ENCODE results near the gene CRACR2A. TPM values are rescaled to one million over a fixed set of nuclear protein-coding genes. Genes with fewer than 3 reads are reported as not detected.

The CRACR2A gene
- total RNA-seq, 1 experiment from 2014 or later: not detected

DNA sequence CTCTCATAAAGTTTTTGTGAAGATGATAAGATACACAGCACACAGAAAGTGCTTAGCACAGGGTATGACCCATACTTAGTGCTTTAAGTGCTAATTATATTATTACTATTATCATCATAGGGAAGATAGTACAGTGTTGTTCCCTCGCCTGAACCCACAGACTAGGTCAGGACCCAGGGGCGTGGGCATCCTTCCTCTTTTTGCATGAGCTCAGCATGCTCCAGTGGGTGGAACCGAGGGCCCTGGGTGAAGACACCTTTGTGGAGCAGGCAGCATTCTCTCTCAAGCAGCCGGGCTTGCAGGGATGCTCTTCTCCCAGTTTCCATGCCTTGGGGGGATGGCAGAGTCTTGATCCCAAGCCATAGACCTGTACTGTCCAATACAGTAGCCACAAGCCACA lies 34.8 kb downstream of the CRACR2A start:
- no peak overlapping the region for H3K4me3 Mint-ChIP-seq (ENCODE audit: unreplicated experiment)
- H3K36me3 Mint-ChIP-seq (ENCODE audit: insufficient read depth, unreplicated experiment): no peaks in the 10 kb centered on the region
- POLR2A ChIA-PET: no interaction called here
- DNase-seq (ENCODE audit: unreplicated experiment): no peak
- no peak overlapping the region for H3K27ac Mint-ChIP-seq (ENCODE audit: low read depth, unreplicated experiment)
- H3K4me1 Mint-ChIP-seq (ENCODE audit: insufficient read depth, unreplicated experiment): no peaks in the 10 kb centered on the region
- CTCF ChIA-PET: no interaction called here
- TF ChIP-seq, protein P1, sequence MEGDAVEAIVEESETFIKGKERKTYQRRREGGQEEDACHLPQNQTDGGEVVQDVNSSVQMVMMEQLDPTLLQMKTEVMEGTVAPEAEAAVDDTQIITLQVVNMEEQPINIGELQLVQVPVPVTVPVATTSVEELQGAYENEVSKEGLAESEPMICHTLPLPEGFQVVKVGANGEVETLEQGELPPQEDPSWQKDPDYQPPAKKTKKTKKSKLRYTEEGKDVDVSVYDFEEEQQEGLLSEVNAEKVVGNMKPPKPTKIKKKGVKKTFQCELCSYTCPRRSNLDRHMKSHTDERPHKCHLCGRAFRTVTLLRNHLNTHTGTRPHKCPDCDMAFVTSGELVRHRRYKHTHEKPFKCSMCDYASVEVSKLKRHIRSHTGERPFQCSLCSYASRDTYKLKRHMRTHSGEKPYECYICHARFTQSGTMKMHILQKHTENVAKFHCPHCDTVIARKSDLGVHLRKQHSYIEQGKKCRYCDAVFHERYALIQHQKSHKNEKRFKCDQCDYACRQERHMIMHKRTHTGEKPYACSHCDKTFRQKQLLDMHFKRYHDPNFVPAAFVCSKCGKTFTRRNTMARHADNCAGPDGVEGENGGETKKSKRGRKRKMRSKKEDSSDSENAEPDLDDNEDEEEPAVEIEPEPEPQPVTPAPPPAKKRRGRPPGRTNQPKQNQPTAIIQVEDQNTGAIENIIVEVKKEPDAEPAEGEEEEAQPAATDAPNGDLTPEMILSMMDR (IDR thresholded peaks at IDR 0.05; ENCODE audit: unreplicated experiment): no peak
- H3K27me3 Mint-ChIP-seq (ENCODE audit: insufficient read depth, unreplicated experiment): peaks cover 47% of the 10 kb centered on the region
- no TSS peak for BruUV-seq (replicated peaks)
- no peaks in the 10 kb centered on the region for H3K9me3 Mint-ChIP-seq (ENCODE audit: unreplicated experiment)
- intact Hi-C loops (cut with micrococcal nuclease): no loop called here

DNA sequence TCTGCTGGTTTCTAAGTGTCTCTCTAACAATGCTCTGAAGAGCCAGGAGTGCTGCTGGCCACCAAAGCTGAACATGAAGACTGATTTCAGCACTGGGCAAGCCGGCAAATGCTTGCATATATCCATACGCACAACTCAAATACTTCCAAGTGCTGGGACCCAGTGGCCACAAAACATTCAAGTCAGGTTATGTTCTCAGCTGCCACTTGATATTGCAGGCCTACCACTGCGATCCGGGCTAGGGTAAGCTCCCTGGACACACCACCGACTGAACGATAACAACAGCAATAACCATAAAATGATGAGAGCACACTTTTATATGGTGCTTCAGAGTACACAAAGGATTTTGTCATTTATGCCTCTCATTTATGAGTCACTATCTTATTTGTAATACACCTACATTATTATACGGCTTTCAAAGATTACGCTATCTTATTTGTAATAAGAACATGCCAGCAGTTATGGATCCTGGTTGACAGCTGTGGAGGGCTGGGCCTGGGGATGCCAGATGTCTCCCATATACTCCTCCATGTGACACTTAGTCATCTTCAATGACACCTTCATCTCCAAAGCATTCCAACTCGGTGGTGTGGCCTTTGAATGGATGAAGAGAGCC lies 35.5 kb downstream of the CRACR2A start:
- H3K36me3 Mint-ChIP-seq (ENCODE audit: insufficient read depth, unreplicated experiment): no peaks in the 10 kb centered on the region
- DNase-seq (ENCODE audit: unreplicated experiment): no peak
- TF ChIP-seq, protein P1 (IDR thresholded peaks at IDR 0.05; ENCODE audit: unreplicated experiment): no peak
- ChIA-PET CTCF (no interaction called here), POLR2A (no interaction called here)
- H3K9me3 Mint-ChIP-seq (ENCODE audit: unreplicated experiment): no peaks in the 10 kb centered on the region
- H3K27ac Mint-ChIP-seq (ENCODE audit: low read depth, unreplicated experiment): no peak overlapping the region
- H3K4me3 Mint-ChIP-seq (ENCODE audit: unreplicated experiment): no peak overlapping the region
- intact Hi-C loops (cut with micrococcal nuclease): no loop called here
- no TSS peak for BruUV-seq (replicated peaks)
- peaks cover 47% of the 10 kb centered on the region for H3K27me3 Mint-ChIP-seq (ENCODE audit: insufficient read depth, unreplicated experiment)
- no peaks in the 10 kb centered on the region for H3K4me1 Mint-ChIP-seq (ENCODE audit: insufficient read depth, unreplicated experiment)

DNA sequence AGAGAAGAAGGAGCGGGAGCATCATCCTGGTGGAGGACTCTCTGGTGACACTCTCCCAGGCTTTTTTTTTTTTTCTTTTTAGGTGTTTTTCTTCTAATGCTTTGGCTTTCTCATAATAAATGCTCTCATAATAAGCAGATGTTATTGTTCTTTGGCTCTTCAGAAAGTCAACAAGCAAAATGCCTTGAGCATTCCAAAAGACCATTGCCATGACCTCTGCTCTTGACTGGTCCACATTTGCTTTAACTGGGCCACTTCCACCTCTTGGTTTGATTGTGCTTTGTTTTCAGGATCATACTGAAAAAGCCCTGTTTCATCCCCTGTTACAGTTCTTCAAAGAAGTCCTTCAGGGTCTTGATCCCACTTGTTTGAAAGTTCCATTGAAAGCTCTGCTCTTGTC lies 36.9 kb downstream of the CRACR2A start:
- Mint-ChIP-seq H3K9me3 (ENCODE audit: unreplicated experiment) (no peaks in the 10 kb centered on the region), H3K4me3 (ENCODE audit: unreplicated experiment) (no peak overlapping the region), H3K27ac (ENCODE audit: low read depth, unreplicated experiment) (no peak overlapping the region), H3K27me3 (ENCODE audit: insufficient read depth, unreplicated experiment) (peaks cover 40% of the 10 kb centered on the region), H3K4me1 (ENCODE audit: insufficient read depth, unreplicated experiment) (no peaks in the 10 kb centered on the region), H3K36me3 (ENCODE audit: insufficient read depth, unreplicated experiment) (no peaks in the 10 kb centered on the region)
- DNase-seq (ENCODE audit: unreplicated experiment): no peak
- intact Hi-C loops (cut with micrococcal nuclease): no loop called here
- ChIA-PET POLR2A (no interaction called here), CTCF (no interaction called here)
- BruUV-seq (replicated peaks): no TSS peak
- TF ChIP-seq, protein P1 (IDR thresholded peaks at IDR 0.05; ENCODE audit: unreplicated experiment): no peak

DNA sequence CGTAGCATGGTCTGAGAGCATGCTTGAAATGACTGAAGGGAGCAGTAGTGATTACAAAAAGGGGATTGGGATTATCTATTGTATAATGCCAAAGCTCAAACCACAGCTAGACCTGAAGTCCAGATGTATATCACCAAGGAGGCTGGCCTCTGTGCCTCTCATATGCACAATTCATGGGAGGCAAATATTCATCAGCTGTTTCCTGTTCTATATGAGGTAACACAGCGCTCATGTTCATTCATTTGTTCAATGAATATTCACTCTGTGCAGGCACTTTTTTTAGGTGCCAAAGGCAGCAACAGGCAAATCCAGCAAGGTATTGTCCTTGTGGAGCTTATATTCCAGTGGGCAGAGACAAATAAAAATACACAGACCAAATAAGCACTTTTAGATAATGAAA lies 39.0 kb downstream of the CRACR2A start:
- no peak for DNase-seq (ENCODE audit: unreplicated experiment)
- Mint-ChIP-seq H3K9me3 (ENCODE audit: unreplicated experiment) (no peaks in the 10 kb centered on the region), H3K4me1 (ENCODE audit: insufficient read depth, unreplicated experiment) (no peaks in the 10 kb centered on the region), H3K27ac (ENCODE audit: low read depth, unreplicated experiment) (no peak overlapping the region), H3K4me3 (ENCODE audit: unreplicated experiment) (no peak overlapping the region), H3K27me3 (ENCODE audit: insufficient read depth, unreplicated experiment) (peaks cover 27% of the 10 kb centered on the region), H3K36me3 (ENCODE audit: insufficient read depth, unreplicated experiment) (no peaks in the 10 kb centered on the region)
- TF ChIP-seq, protein P1 (IDR thresholded peaks at IDR 0.05; ENCODE audit: unreplicated experiment): no peak
- intact Hi-C loops (cut with micrococcal nuclease): no loop called here
- BruUV-seq (replicated peaks): no TSS peak
- ChIA-PET CTCF (interaction anchor here (0.6 kb wide), 1 partner anchor 14 kb away, joined by 4 read pairs; no protein-coding TSS in a partner anchor), POLR2A (no interaction called here)

Measured in MCF 10A (cell line).